ENCODE data around the gene KCNT1.

The KCNT1 gene

GRCh38 chr9:135813671-135814290 is 111.8 kb downstream of the KCNT1 start:
- Histone ChIP-seq H3K36me3 (ENCODE audit: insufficient read depth, low read length) (peaks cover 69% of the 10 kb centered on the region), H3K27me3 (ENCODE audit: control insufficient read depth in 1 of 2, insufficient read depth in 2 of 2, low read length in 2 of 2) (no peaks in the 10 kb centered on the region)

GRCh38 chr9:135814421-135815095 is 112.6 kb downstream of the KCNT1 start:
- Histone ChIP-seq H3K27me3 (ENCODE audit: control insufficient read depth in 1 of 2, insufficient read depth in 2 of 2, low read length in 2 of 2) (no peaks in the 10 kb centered on the region), H3K9ac (ENCODE audit: low read length) (no peak overlapping the region), H3K4me3 (ENCODE audit: low read depth in 1 of 2, low read length in 2 of 2) (no peak overlapping the region), H3K4me1 (ENCODE audit: insufficient read depth, low read length) (no peaks in the 10 kb centered on the region), H3K36me3 (ENCODE audit: insufficient read depth, low read length) (peaks cover 69% of the 10 kb centered on the region), H3K27ac (ENCODE audit: low read depth, low read length) (no peak overlapping the region), H3K9me3 (ENCODE audit: low read length) (no peaks in the 10 kb centered on the region)

More at GRCh38 chr9:135813671-135814290, 111.8 kb downstream of the KCNT1 start:
- Histone ChIP-seq H3K27ac (ENCODE audit: low read depth, low read length) (no peak overlapping the region), H3K4me1 (ENCODE audit: insufficient read depth, low read length) (no peaks in the 10 kb centered on the region), H3K9ac (ENCODE audit: low read length) (no peak overlapping the region), H3K9me3 (ENCODE audit: low read length) (no peaks in the 10 kb centered on the region), H3K4me3 (ENCODE audit: low read depth in 1 of 2, low read length in 2 of 2) (no peak overlapping the region)

GRCh38 chr9:135815413-135815812 is 113.4 kb downstream of the KCNT1 start:
- Histone ChIP-seq H3K4me1 (ENCODE audit: insufficient read depth, low read length) (no peaks in the 10 kb centered on the region), H3K27ac (ENCODE audit: low read depth, low read length) (no peak overlapping the region), H3K9ac (ENCODE audit: low read length) (no peak overlapping the region), H3K27me3 (ENCODE audit: control insufficient read depth in 1 of 2, insufficient read depth in 2 of 2, low read length in 2 of 2) (no peaks in the 10 kb centered on the region), H3K36me3 (ENCODE audit: insufficient read depth, low read length) (peaks cover 66% of the 10 kb centered on the region), H3K4me3 (ENCODE audit: low read depth in 1 of 2, low read length in 2 of 2) (no peak overlapping the region), H3K9me3 (ENCODE audit: low read length) (no peaks in the 10 kb centered on the region)

- Histone ChIP-seq H3K36me3 (ENCODE audit: insufficient read depth, low read length) (peaks cover 68% of the 10 kb centered on the region), H3K9ac (ENCODE audit: low read length) (no peak overlapping the region), H3K27ac (ENCODE audit: low read depth, low read length) (no peak overlapping the region), H3K4me3 (ENCODE audit: low read depth in 1 of 2, low read length in 2 of 2) (no peak overlapping the region), H3K9me3 (ENCODE audit: low read length) (no peaks in the 10 kb centered on the region), H3K27me3 (ENCODE audit: control insufficient read depth in 1 of 2, insufficient read depth in 2 of 2, low read length in 2 of 2) (no peaks in the 10 kb centered on the region), H3K4me1 (ENCODE audit: insufficient read depth, low read length) (no peaks in the 10 kb centered on the region)
Observed at GRCh38 chr9:135815830-135816650, 114.1 kb downstream of the KCNT1 start.

GRCh38 chr9:135816651-135816970 is 114.6 kb downstream of the KCNT1 start:
- Histone ChIP-seq H3K4me3 (ENCODE audit: low read depth in 1 of 2, low read length in 2 of 2) (no peak overlapping the region), H3K27me3 (ENCODE audit: control insufficient read depth in 1 of 2, insufficient read depth in 2 of 2, low read length in 2 of 2) (no peaks in the 10 kb centered on the region), H3K4me1 (ENCODE audit: insufficient read depth, low read length) (no peaks in the 10 kb centered on the region), H3K9ac (ENCODE audit: low read length) (no peak overlapping the region), H3K9me3 (ENCODE audit: low read length) (no peaks in the 10 kb centered on the region), H3K27ac (ENCODE audit: low read depth, low read length) (no peak overlapping the region), H3K36me3 (ENCODE audit: insufficient read depth, low read length) (peaks cover 62% of the 10 kb centered on the region)

GRCh38 chr9:135817951-135818717 is 116.1 kb downstream of the KCNT1 start:
- Histone ChIP-seq H3K27ac (ENCODE audit: low read depth, low read length) (no peak overlapping the region), H3K4me1 (ENCODE audit: insufficient read depth, low read length) (no peaks in the 10 kb centered on the region), H3K9ac (ENCODE audit: low read length) (no peak overlapping the region), H3K9me3 (ENCODE audit: low read length) (no peaks in the 10 kb centered on the region), H3K36me3 (ENCODE audit: insufficient read depth, low read length) (peaks cover 70% of the 10 kb centered on the region), H3K27me3 (ENCODE audit: control insufficient read depth in 1 of 2, insufficient read depth in 2 of 2, low read length in 2 of 2) (no peaks in the 10 kb centered on the region), H3K4me3 (ENCODE audit: low read depth in 1 of 2, low read length in 2 of 2) (no peak overlapping the region)

GRCh38 chr9:135818718-135819475 is 116.9 kb downstream of the KCNT1 start:
- H3K27me3 ChIP-seq (ENCODE audit: control insufficient read depth in 1 of 2, insufficient read depth in 2 of 2, low read length in 2 of 2) = no peaks in the 10 kb centered on the region
- no peaks in the 10 kb centered on the region for H3K4me1 ChIP-seq (ENCODE audit: insufficient read depth, low read length)
- no peaks in the 10 kb centered on the region for H3K9me3 ChIP-seq (ENCODE audit: low read length)
- peaks cover 73% of the 10 kb centered on the region for H3K36me3 ChIP-seq (ENCODE audit: insufficient read depth, low read length)
- no peak overlapping the region for H3K9ac ChIP-seq (ENCODE audit: low read length)
- no peak overlapping the region for H3K27ac ChIP-seq (ENCODE audit: low read depth, low read length)
- no peak overlapping the region for H3K4me3 ChIP-seq (ENCODE audit: low read depth in 1 of 2, low read length in 2 of 2)

GRCh38 chr9:135819905-135820304 is 117.9 kb downstream of the KCNT1 start:
- H3K9ac ChIP-seq (ENCODE audit: low read length) = no peak overlapping the region
- H3K27ac ChIP-seq (ENCODE audit: low read depth, low read length) = no peak overlapping the region
- H3K9me3 ChIP-seq (ENCODE audit: low read length) = no peaks in the 10 kb centered on the region
- no peak overlapping the region for H3K4me3 ChIP-seq (ENCODE audit: low read depth in 1 of 2, low read length in 2 of 2)
- H3K4me1 ChIP-seq (ENCODE audit: insufficient read depth, low read length) = no peaks in the 10 kb centered on the region
- H3K36me3 ChIP-seq (ENCODE audit: insufficient read depth, low read length) = peaks cover 66% of the 10 kb centered on the region
- H3K27me3 ChIP-seq (ENCODE audit: control insufficient read depth in 1 of 2, insufficient read depth in 2 of 2, low read length in 2 of 2) = no peaks in the 10 kb centered on the region

- Histone ChIP-seq H3K9me3 (ENCODE audit: low read length) (no peaks in the 10 kb centered on the region), H3K27ac (ENCODE audit: low read depth, low read length) (no peak overlapping the region), H3K27me3 (ENCODE audit: control insufficient read depth in 1 of 2, insufficient read depth in 2 of 2, low read length in 2 of 2) (no peaks in the 10 kb centered on the region), H3K4me3 (ENCODE audit: low read depth in 1 of 2, low read length in 2 of 2) (no peak overlapping the region), H3K36me3 (ENCODE audit: insufficient read depth, low read length) (peaks cover 61% of the 10 kb centered on the region), H3K9ac (ENCODE audit: low read length) (no peak overlapping the region), H3K4me1 (ENCODE audit: insufficient read depth, low read length) (no peaks in the 10 kb centered on the region)
Observed at GRCh38 chr9:135820661-135821060, 118.7 kb downstream of the KCNT1 start.

GRCh38 chr9:135821116-135821515 is 119.1 kb downstream of the KCNT1 start:
- Histone ChIP-seq H3K27ac (ENCODE audit: low read depth, low read length) (no peak overlapping the region), H3K36me3 (ENCODE audit: insufficient read depth, low read length) (peaks cover 56% of the 10 kb centered on the region), H3K27me3 (ENCODE audit: control insufficient read depth in 1 of 2, insufficient read depth in 2 of 2, low read length in 2 of 2) (no peaks in the 10 kb centered on the region), H3K4me3 (ENCODE audit: low read depth in 1 of 2, low read length in 2 of 2) (no peak overlapping the region), H3K9me3 (ENCODE audit: low read length) (no peaks in the 10 kb centered on the region), H3K9ac (ENCODE audit: low read length) (no peak overlapping the region), H3K4me1 (ENCODE audit: insufficient read depth, low read length) (no peaks in the 10 kb centered on the region)

All from muscle layer of colon (tissue), 2 donors.